AG04450 (cell line): ENCODE measurements around the gene ADCK2. TPM values are rescaled to one million over a fixed set of nuclear protein-coding genes. Genes with fewer than 3 reads are reported as not detected.
"Not testable (repeated sequence)": the region's sequence is repeated elsewhere in the genome, so short reads cannot be mapped to it uniquely, and the experiment has no call there.

Source experiments
- CTCF ChIA-PET: fragments of 300-600, 350-600 bp; formaldehyde crosslinking; extraction: SDS; loops from one replicate; lab custom pipeline; 2022; ENCODE audit warnings: antibody characterized with exemption, inconsistent platforms; lab: Charles Lee
- POLR2A ChIA-PET: fragments of 350-600 bp; formaldehyde crosslinking; extraction: SDS; loops from one replicate; lab custom pipeline; 2021; ENCODE audit warnings: antibody characterized with exemption, inconsistent platforms; lab: Yijun Ruan, JAX
- DNase-seq: peaks from one replicate; pipeline ENCODE4 v3.0.0-alpha.2; 2011; ENCODE audit warnings: low read depth, low spot score
- H3K27ac ChIP-seq: one replicate; pipeline ENCODE4 v1.5.1; 2012; ENCODE audit warnings: low read depth, low read length, control low read depth
- H3K27me3 ChIP-seq: one replicate; pipeline ENCODE4 v1.6.0; 2012; ENCODE audit warnings: low read length; ENCODE audit not compliant: control insufficient read depth, insufficient read depth
- H3K4me3 ChIP-seq: 2 replicates; pipeline ENCODE4 v1.5.1; 2011; ENCODE audit warnings: mild to moderate bottlenecking, low read depth, low read length, control low read depth
- H3K9me3 ChIP-seq: 2 replicates; pipeline ENCODE4 v1.5.1; 2012; ENCODE audit warnings: low read length; ENCODE audit not compliant: control insufficient read depth, insufficient read depth
- CTCF ChIP-seq: IDR thresholded peaks from 2 replicates; pipeline ENCODE4 v1.5.1; 2011; ENCODE audit warnings: low read depth, low read length, control low read depth, inconsistent platforms
- polyA plus RNA-seq: library from polyadenylated mRNA; depleted of rRNA; stranded (reverse); fragments of >200 nt; gene quantifications from 2 replicates; pipeline ENCODE4 v1.2.3, GENCODE V29; 2011

ADCK2 gene
- polyA plus RNA-seq, 1 experiment: 8.2 TPM

- no peaks in the 10 kb centered on the region for H3K9me3 ChIP-seq
- DNase-seq: no peak
- no peak overlapping the region for H3K4me3 ChIP-seq
- CTCF ChIA-PET: interaction anchor here (0.6 to 2.9 kb wide), 16 partner anchors 10 to 556 kb away, joined by 3 to 12 read pairs (median 4); partner anchors contain the start of gene MRPS33
- peak; percentile 52; the same call in 1 of the 2 replicates for TF ChIP-seq CTCF
- POLR2A ChIA-PET: no interaction called here
- H3K27ac ChIP-seq: no peak overlapping the region
- H3K27me3 ChIP-seq: no peaks in the 10 kb centered on the region
Measured at GRCh38 chr7:140674899-140675701, 2.4 kb downstream of the ADCK2 start.

- no peak for DNase-seq
- H3K4me3 ChIP-seq: no peak overlapping the region
- TF ChIP-seq CTCF: no peak
- ChIA-PET CTCF (interaction anchor here (1.0 to 2.9 kb wide), 11 partner anchors 9 to 555 kb away, joined by 3 to 12 read pairs (median 6); partner anchors contain the start of gene MRPS33), POLR2A (no interaction called here)
- no peak overlapping the region for H3K27ac ChIP-seq
- no peaks in the 10 kb centered on the region for H3K27me3 ChIP-seq
- H3K9me3 ChIP-seq: no peaks in the 10 kb centered on the region
Measured at GRCh38 chr7:140675726-140676125, 3.0 kb downstream of the ADCK2 start.

- Histone ChIP-seq H3K27ac (no peak overlapping the region), H3K27me3 (no peaks in the 10 kb centered on the region), H3K4me3 (no peak overlapping the region), H3K9me3 (no peaks in the 10 kb centered on the region)
- ChIA-PET CTCF (interaction anchor here (1.1 to 2.9 kb wide), 3 partner anchors 57 to 337 kb away, joined by 3 to 12 read pairs (median 5); partner anchors contain the start of gene MRPS33), POLR2A (no interaction called here)
- TF ChIP-seq CTCF: no peak
- DNase-seq: no peak
Measured at GRCh38 chr7:140676306-140676705, 3.6 kb downstream of the ADCK2 start.

GRCh38 chr7:140676956-140677355, 4.2 kb downstream of the ADCK2 start:
- H3K27ac ChIP-seq, DNase-seq, POLR2A ChIA-PET, H3K9me3 ChIP-seq, H3K4me3 ChIP-seq, CTCF ChIA-PET, H3K27me3 ChIP-seq: not testable (repeated sequence)

- DNase-seq: no peak
- H3K9me3 ChIP-seq: no peaks in the 10 kb centered on the region
- TF ChIP-seq CTCF: no peak
- ChIA-PET CTCF (no interaction called here), POLR2A (no interaction called here)
- no peak overlapping the region for H3K27ac ChIP-seq
- H3K4me3 ChIP-seq: no peak overlapping the region
- no peaks in the 10 kb centered on the region for H3K27me3 ChIP-seq
Measured at GRCh38 chr7:140677496-140677895, 4.8 kb downstream of the ADCK2 start.
